HepG2 (cell line): ENCODE results near the gene CPNE1. TPM values are rescaled to one million over a fixed set of nuclear protein-coding genes. Genes with fewer than 3 reads are reported as not detected.

Experiments
- ATAC-seq: fragments of 200-7000 bp; cut with Tn5 transposase; 3 replicates; pipeline ENCODE4 v1.9.1; 2020; ENCODE audit warnings: mild to moderate bottlenecking, moderate library complexity
- BruUV-seq: library from RNA; stranded (reverse); fragments of 400-500 nt; replicated peaks from 2 replicates; lab custom pipeline; 2021; lab: Mats Ljungman, UMichigan
- CTCF ChIA-PET: fragments of 300-600 bp; formaldehyde crosslinking; extraction: SDS; loops from one replicate; lab custom pipeline; 2021; ENCODE audit warnings: low total read pairs, inconsistent platforms, low intra/inter-chr PET ratio; lab: Yijun Ruan, JAX
- POLR2A ChIA-PET: fragments of 350-600 bp; sonication (Branson Sonifier 250); formaldehyde crosslinking; loops from one replicate; lab custom pipeline; 2020; ENCODE audit warnings: antibody characterized with exemption, inconsistent platforms; lab: Yijun Ruan, JAX
- DNase-seq: peaks from one replicate; pipeline ENCODE4 v3.0.0-alpha.2; 2015; ENCODE audit warnings: low spot score
- FAIRE-seq: peaks from 3 replicates; lab custom pipeline; 2011; peaks lifted over from hg19 to GRCh38; lab: Jason Lieb, UNC
- H2AFZ ChIP-seq: one replicate; pipeline ENCODE4 v1.6.1; 2011; ENCODE audit warnings: low read length, inconsistent platforms
- H3K27ac ChIP-seq: fragments of 300-600 bp; 3 replicates; pipeline ENCODE4 v1.8.0; 2011; ENCODE audit warnings: mixed run types, mild to moderate bottlenecking, mixed read lengths, low read length, inconsistent platforms; ENCODE audit not compliant: insufficient read depth; ENCODE audit errors: extremely low read length
- H3K27me3 ChIP-seq, 2 experiments: fragments of 200-600 bp in 1 of 2; 2 replicates in 1 of 2; 3 replicates in 1 of 2; pipeline versions ENCODE4 v1.6.0 to v1.8.0; 2011; ENCODE audit warnings: low read length in 2 of 2, mild to moderate bottlenecking in 2 of 2, moderate library complexity in 2 of 2, inconsistent platforms in 1 of 2; ENCODE audit not compliant: insufficient read depth in 2 of 2, control insufficient read depth in 1 of 2
- H3K36me3 ChIP-seq, 2 experiments: fragments of 200-600 bp in 1 of 2; replicated peaks in 1 of 2; 2 replicates in 1 of 2; 3 replicates in 1 of 2; pipeline versions ENCODE4 v1.5.1 to v1.8.0; 2011; ENCODE audit warnings: low read length in 2 of 2, inconsistent platforms in 1 of 2; ENCODE audit not compliant: insufficient read depth in 2 of 2, control insufficient read depth in 1 of 2
- H3K4me1 ChIP-seq: 2 replicates; pipeline ENCODE4 v1.5.1; 2012; ENCODE audit warnings: low read length, inconsistent platforms; ENCODE audit not compliant: insufficient read depth
- H3K4me2 ChIP-seq: 2 replicates; pipeline ENCODE4 v1.6.0; 2011; ENCODE audit warnings: low read depth, low read length, inconsistent platforms
- H3K4me3 ChIP-seq, 3 experiments: fragments of 200-600 bp in 1 of 3; sonication (generic), shearing (Covaris generic) in 1 of 3; replicated peaks in 1 of 3; 2 replicates each; pipeline ENCODE4 v1.5.1; 2011 to 2016; ENCODE audit warnings: low read length in 3 of 3, inconsistent platforms in 2 of 3, low read depth in 2 of 3, mild to moderate bottlenecking in 2 of 3, control low read depth in 1 of 3, mixed read lengths in 1 of 3; ENCODE audit not compliant: insufficient read depth in 1 of 3
- H3K79me2 ChIP-seq: one replicate; pipeline ENCODE4 v1.6.1; 2011; ENCODE audit warnings: low read length, inconsistent platforms; ENCODE audit not compliant: insufficient read depth
- H3K9ac ChIP-seq: 2 replicates; pipeline ENCODE4 v1.6.0; 2011; ENCODE audit warnings: mild to moderate bottlenecking, low read depth, low read length, inconsistent platforms; ENCODE audit not compliant: insufficient read depth
- H3K9me3 ChIP-seq: 2 replicates; pipeline ENCODE4 v1.5.1; 2012; ENCODE audit warnings: mild to moderate bottlenecking, low read length
- H4K20me1 ChIP-seq: 2 replicates; pipeline ENCODE4 v1.6.0; 2011; ENCODE audit warnings: inconsistent platforms, mild to moderate bottlenecking, low read length, moderate library complexity; ENCODE audit not compliant: insufficient read depth
- BCL3 ChIP-seq: sonication (generic); formaldehyde crosslinking; IDR thresholded peaks from 2 replicates; pipeline ENCODE4 v1.5.1; 2020; ENCODE audit warnings: mild to moderate bottlenecking, missing genetic modification reagents, moderate library complexity
- EED ChIP-seq: sonication (generic); formaldehyde crosslinking; IDR thresholded peaks from 2 replicates; pipeline ENCODE4 v1.5.0; 2020; ENCODE audit warnings: mild to moderate bottlenecking, missing genetic modification reagents
- KDM3A ChIP-seq: IDR thresholded peaks from 2 replicates; pipeline ENCODE4 v1.6.1; 2018; ENCODE audit warnings: low read depth, missing compliant biosample characterization
- PITX1 ChIP-seq: sonication (generic); formaldehyde crosslinking; IDR thresholded peaks from 2 replicates; pipeline ENCODE4 v1.5.1; 2020; ENCODE audit warnings: mild to moderate bottlenecking, missing genetic modification reagents
- PRMT3 ChIP-seq: sonication (generic); formaldehyde crosslinking; IDR thresholded peaks from 2 replicates; pipeline ENCODE4 v1.8.1; 2022; ENCODE audit warnings: low read depth, mild to moderate bottlenecking, moderate library complexity, missing genetic modification reagents, borderline replicate concordance
- RXRA ChIP-seq: sonication (generic); formaldehyde crosslinking; IDR thresholded peaks from 2 replicates; pipeline ENCODE4 v1.5.1; 2020; ENCODE audit warnings: missing genetic modification reagents
- TAF15 ChIP-seq: fragments of 200-400 bp; formaldehyde crosslinking; IDR thresholded peaks from one replicate; pipeline ENCODE4 v1.6.1; 2018; ENCODE audit warnings: mild to moderate bottlenecking, low read depth, low read length; ENCODE audit not compliant: poor library complexity, severe bottlenecking
- WIZ ChIP-seq: sonication (generic); formaldehyde crosslinking; IDR thresholded peaks from 2 replicates; pipeline ENCODE4 v1.5.1; 2020; ENCODE audit warnings: mild to moderate bottlenecking, missing genetic modification reagents
- ZBTB20 ChIP-seq: sonication (generic); formaldehyde crosslinking; IDR thresholded peaks from 2 replicates; pipeline ENCODE4 v1.8.1; 2023; ENCODE audit warnings: missing genetic modification reagents, low read depth, mild to moderate bottlenecking, borderline replicate concordance
- ZBTB46 ChIP-seq: sonication (generic); formaldehyde crosslinking; IDR thresholded peaks from 2 replicates; pipeline ENCODE4 v1.4.0; 2020; ENCODE audit warnings: mild to moderate bottlenecking, missing genetic modification reagents, borderline replicate concordance
- ZKSCAN5 ChIP-seq: sonication (generic); formaldehyde crosslinking; IDR thresholded peaks from 2 replicates; pipeline ENCODE4 v1.5.1; 2020; ENCODE audit warnings: mild to moderate bottlenecking, missing genetic modification reagents
- ZNF274 ChIP-seq: sonication (generic); formaldehyde crosslinking; IDR thresholded peaks from 2 replicates; pipeline ENCODE4 v1.5.1; 2020; ENCODE audit warnings: mild to moderate bottlenecking, missing genetic modification reagents
- ZNF335 ChIP-seq: sonication (generic); formaldehyde crosslinking; IDR thresholded peaks from 2 replicates; pipeline ENCODE4 v1.4.0; 2020; ENCODE audit warnings: missing genetic modification reagents
- ZNF773 ChIP-seq: sonication (generic); formaldehyde crosslinking; IDR thresholded peaks from 2 replicates; pipeline ENCODE4 v1.4.0; 2020; ENCODE audit warnings: missing genetic modification reagents, borderline replicate concordance
- WGBS: methylation state at CpG from one replicate; pipeline ENCODE4 v1.1.6; 2017; ENCODE audit warnings: low lambda C conversion rate; 5-methylcytosine and 5-hydroxymethylcytosine counted together
- in situ Hi-C: cut with HindIII; loops from 2 replicates; pipeline ENCODE4 v1.10.0; 2017; ENCODE audit warnings: low pct_unique_long_range_greater_than_20kb; ENCODE audit not compliant: extremely low pct_ligation_motif_present
- intact Hi-C: fragments of 100-400 bp; cut with micrococcal nuclease; formaldehyde crosslinking; loops from one replicate; pipeline ENCODE4 v1.10.0; 2022; ENCODE audit not compliant: unreplicated experiment
- polyA plus RNA-seq, 8 experiments: library from polyadenylated mRNA; depleted of rRNA in 3 of 8; stranded (reverse) in 7 of 8; unstranded in 1 of 8; fragments of >200 nt; fragmentation: Illumina TruSeq in 4 of 8; extraction: Trizol in 4 of 8; gene quantifications; 2 replicates each; pipeline versions ENCODE4 v1.2.1 to v1.2.3, GENCODE V29; 2011 to 2016; ENCODE audit warnings: low read depth in 4 of 8, missing spikeins in 1 of 8, mixed read lengths in 1 of 8; ENCODE audit not compliant: insufficient read depth in 1 of 8
- total RNA-seq, 5 experiments: library from RNA; depleted of rRNA; stranded (reverse); fragments of >200 nt; fragmentation: Illumina TruSeq; extraction: Trizol; gene quantifications; 2 replicates each; pipeline ENCODE4 v1.2.3, GENCODE V29; 2016; ENCODE audit warnings: low read depth in 1 of 5
- TF ChIP-seq, protein P1 (sequence below): sonication (generic); formaldehyde crosslinking; IDR thresholded peaks from 2 replicates; pipeline ENCODE4 v1.4.0; 2020; ENCODE audit warnings: missing genetic modification reagents, borderline replicate concordance

The CPNE1 gene
- total and polyA plus RNA-seq, 2 of the 13 experiments (the other 11 are each of a cell fraction or from before 2014, with no cell fraction given): 408 to 431 TPM

DNA sequence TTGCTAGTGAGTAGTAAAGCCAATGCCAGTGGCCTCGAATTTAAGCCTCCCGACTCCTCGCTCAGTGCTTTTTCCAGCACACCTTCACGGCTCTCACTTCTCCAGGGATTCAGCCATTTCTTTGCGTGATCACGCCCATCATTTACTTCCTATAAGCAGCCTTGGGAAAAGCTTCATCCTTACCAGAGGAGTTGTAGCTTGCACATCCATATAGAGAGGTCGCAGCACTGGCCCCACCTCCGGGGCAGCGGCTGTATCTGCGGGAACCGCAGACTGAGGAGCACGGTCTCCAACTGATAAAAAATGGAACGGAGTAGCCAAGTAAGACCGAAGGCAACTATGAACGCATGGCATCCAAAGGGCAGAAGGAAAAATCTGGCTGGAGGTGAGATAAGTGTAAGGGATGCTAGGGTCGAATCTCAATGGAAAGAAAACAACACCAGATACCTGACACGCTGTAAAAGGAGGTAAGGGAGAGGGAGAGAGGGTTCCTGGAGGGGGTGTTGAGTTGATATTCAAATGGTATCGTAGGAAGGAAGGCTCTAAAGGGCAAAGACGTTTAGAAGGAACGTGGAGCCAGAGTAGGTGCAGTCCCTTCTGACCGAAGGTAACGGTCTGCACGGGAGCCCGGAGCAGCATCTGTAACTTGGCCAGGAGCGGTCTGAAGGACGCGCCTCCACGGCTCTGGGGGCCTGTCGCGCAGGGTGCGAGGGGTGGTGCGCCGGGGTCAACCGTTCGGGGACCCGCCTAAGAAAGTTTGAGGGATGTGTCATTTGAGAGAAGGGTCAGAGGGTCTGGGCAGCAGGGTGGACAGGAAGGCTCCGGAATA lies 33.8 kb upstream of the CPNE1 start:
- in situ Hi-C loops (no loop called here), intact Hi-C loops (loop anchor here (1.0 to 10.0 kb wide), 5 partner anchors 34 to 234 kb away; partner anchors contain the start of genes CPNE1, RBM12 and RBM39)
- Histone ChIP-seq H3K4me1 (peaks cover 54% of the 10 kb centered on the region), H3K79me2 (peaks cover 38% of the 10 kb centered on the region), H4K20me1 (peaks cover 14% of the 10 kb centered on the region; the same call in 1 of the 2 replicates), H3K9me3 (no peaks in the 10 kb centered on the region), H3K9ac (peak overlapping the region; percentile 97), H3K27ac (peak overlapping the region; percentile 88), H3K4me2 (peak overlapping the region; percentile 82), H2AFZ (peak overlapping the region; percentile 74), H3K27me3 (no peaks in the 10 kb centered on the region; a peak in 1 of 5 replicates), H3K36me3 (peaks cover 5 to 21% of the 10 kb centered on the region in 2 experiments; a peak in 4 of 5 replicates), H3K4me3 (peak overlapping the region; percentile 90 to 98 (median 96))
- DNase-seq: no peak
- BruUV-seq: no TSS peak
- no peak for FAIRE-seq
- ChIA-PET CTCF (interaction anchor here (0.8 kb wide), 1 partner anchor 81 kb away, joined by 3 read pairs; no protein-coding TSS in a partner anchor), POLR2A (interaction anchor here (0.7 to 23.6 kb wide), 20 partner anchors 14 to 256 kb away, joined by 3 to 319 read pairs (median 6); partner anchors contain the start of genes CPNE1, ERGIC3, PHF20 and RBM12)
- ATAC-seq: peak; percentile 43
- under 1% methylated on average over 37 of the region's 37 CpGs for WGBS
- 0 out of 2 replicates have a peak, but pooled peaks have one; percentile 24 for TF ChIP-seq ZNF773 (CRISPR knock-in tag)
- TF ChIP-seq ZBTB20 (CRISPR knock-in tag): 0 out of 2 replicates have a peak, but pooled peaks have one; percentile 6
- no peak; the same call in 1 of the 2 replicates for TF ChIP-seq PRMT3 (CRISPR knock-in tag)
- no peak for TF ChIP-seq EED
- TF ChIP-seq RXRA (CRISPR knock-in tag): no peak
- TF ChIP-seq ZNF335 (CRISPR knock-in tag): peak; percentile 1; the same call in 1 of the 2 replicates
- TF ChIP-seq WIZ (CRISPR knock-in tag): no peak
- TF ChIP-seq TAF15: peak; percentile 31
- no peak for TF ChIP-seq BCL3 (CRISPR knock-in tag)
- 0 out of 2 replicates have a peak, but pooled peaks have one; percentile 59 for TF ChIP-seq ZKSCAN5 (CRISPR knock-in tag)
- TF ChIP-seq ZNF274 (CRISPR knock-in tag): peak; percentile 7; the same call in 1 of the 2 replicates
- TF ChIP-seq, protein P1, sequence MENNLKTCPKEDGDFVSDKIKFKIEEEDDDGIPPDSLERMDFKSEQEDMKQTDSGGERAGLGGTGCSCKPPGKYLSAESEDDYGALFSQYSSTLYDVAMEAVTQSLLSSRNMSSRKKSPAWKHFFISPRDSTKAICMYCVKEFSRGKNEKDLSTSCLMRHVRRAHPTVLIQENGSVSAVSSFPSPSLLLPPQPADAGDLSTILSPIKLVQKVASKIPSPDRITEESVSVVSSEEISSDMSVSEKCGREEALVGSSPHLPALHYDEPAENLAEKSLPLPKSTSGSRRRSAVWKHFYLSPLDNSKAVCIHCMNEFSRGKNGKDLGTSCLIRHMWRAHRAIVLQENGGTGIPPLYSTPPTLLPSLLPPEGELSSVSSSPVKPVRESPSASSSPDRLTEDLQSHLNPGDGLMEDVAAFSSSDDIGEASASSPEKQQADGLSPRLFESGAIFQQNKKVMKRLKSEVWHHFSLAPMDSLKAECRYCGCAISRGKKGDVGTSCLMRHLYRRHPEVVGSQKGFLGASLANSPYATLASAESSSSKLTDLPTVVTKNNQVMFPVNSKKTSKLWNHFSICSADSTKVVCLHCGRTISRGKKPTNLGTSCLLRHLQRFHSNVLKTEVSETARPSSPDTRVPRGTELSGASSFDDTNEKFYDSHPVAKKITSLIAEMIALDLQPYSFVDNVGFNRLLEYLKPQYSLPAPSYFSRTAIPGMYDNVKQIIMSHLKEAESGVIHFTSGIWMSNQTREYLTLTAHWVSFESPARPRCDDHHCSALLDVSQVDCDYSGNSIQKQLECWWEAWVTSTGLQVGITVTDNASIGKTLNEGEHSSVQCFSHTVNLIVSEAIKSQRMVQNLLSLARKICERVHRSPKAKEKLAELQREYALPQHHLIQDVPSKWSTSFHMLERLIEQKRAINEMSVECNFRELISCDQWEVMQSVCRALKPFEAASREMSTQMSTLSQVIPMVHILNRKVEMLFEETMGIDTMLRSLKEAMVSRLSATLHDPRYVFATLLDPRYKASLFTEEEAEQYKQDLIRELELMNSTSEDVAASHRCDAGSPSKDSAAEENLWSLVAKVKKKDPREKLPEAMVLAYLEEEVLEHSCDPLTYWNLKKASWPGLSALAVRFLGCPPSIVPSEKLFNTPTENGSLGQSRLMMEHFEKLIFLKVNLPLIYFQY (CRISPR knock-in tag): no peak
- TF ChIP-seq KDM3A: no peak
- TF ChIP-seq PITX1 (CRISPR knock-in tag): peak; percentile 15; the same call in 1 of the 2 replicates
- TF ChIP-seq ZBTB46: peak; percentile 90; the same call in 1 of the 2 replicates
